ENCODE results near the gene CCDC148.
"Not testable (repeated sequence)": the region's sequence is repeated elsewhere in the genome, so short reads cannot be mapped to it uniquely, and the experiment has no call there.

Gene CCDC148

GRCh38 chr2:158350751-158351465, 105.6 kb downstream of the CCDC148 start:
- not testable (repeated sequence) for DNase-seq

DNA sequence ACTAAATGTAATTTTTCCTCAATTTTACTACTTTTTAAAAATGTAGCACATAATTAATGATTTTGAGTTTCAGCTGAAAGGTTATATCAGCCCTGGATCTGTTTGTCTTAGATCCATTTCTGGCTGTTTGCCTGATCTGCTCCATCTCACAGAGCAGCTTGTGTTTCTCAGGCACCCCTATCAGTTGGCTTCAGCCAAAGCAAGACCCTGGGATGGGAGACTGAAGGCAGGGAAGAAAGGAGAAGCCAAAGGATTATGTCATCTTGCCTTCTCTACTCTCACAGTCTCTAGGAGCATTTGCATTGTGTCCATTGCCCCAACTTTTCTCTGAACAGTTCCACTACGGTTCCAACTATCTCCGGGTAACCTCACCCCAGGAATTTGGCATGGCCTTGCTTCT, 110.5 kb downstream of the CCDC148 start:
- DNase-seq, result no peak

GRCh38 chr2:158339513-158339912, 117.0 kb downstream of the CCDC148 start:
- DNase-seq, result no peak

GRCh38 chr2:158337018-158337417, 119.5 kb downstream of the CCDC148 start:
- DNase-seq, result no peak

- DNase-seq, result not testable (repeated sequence)
These were observed 124.8 kb downstream of the CCDC148 start for GRCh38 chr2:158331799-158332198.

DNA sequence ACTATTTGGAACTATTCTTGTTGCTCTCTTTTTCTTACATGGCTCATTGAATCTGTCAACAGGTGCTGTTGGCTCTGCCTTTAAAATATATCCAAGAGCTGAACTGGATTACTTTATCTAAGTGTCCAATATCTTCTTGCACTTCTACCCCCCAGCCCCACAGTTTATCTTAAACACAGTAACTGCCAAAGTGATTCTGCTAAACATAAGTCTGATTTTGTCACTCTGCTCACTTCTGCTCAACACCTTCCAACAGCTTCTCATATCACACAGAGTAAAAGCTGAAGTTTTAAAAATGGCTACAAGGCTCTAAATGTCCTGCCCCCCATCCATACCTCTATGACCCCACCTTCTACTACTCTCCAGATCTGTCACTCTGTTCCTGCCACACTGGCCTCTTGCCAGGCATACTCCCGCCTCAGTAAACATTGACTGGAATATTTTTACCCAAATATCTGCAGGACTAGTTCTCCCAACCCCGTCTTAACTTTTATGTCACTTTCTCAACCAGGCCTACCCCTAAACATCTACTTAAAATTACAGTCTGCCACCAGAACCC, 130.7 kb downstream of the CCDC148 start:
- no peak for DNase-seq

DNA sequence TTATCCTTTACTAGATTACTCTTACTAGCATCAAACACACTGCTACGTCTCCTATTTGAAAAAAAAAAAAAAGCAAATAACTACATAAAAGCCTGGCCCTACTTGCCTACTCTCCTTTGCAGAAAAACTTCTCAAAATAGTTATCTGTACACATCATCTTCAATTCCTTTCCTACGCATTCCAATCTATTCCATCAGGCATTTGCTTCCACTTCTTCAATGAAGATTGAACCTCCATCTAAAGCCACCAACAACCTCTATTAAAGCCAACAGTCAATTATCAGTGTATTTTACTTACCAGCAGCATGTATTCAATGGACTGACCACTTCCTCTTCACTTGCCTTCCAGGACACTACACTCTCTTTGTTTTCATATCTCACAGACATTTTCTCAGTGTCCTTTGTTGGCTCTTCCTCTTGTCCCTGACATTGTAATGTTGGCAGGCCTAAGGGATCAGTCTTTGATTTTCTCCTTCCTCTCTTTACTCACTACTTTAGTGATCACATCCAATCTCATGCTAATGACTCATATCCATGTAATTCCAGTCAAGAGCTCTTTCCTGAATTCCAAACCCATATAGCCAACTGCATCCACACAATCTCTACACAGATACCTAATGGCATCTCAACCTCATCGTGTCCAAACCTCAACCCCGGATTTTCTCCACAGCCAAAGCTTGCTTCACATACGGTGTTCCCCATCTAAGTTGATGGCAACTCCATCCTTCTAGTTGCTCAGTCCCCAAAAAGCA, 131.3 kb downstream of the CCDC148 start:
- no peak for DNase-seq

DNA sequence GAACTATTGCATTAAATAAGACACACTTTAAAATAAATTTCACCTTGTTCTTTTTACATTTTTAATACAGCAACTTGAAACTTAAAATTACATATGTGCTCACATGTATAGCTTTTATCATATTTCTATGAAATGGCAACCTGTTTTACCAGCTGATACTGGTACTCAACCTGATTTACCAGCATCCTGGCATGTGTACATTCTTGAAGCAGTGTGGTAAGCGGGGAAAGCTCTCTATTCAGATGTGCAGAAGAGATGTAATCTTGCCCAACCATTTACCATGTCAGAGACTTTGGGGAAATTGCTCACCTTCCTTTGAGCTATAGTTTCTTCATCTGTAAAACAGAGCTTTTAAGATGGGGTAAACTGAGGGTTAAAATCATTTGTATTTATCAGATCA, 133.2 kb downstream of the CCDC148 start:
- DNase-seq, result no peak

GRCh38 chr2:158321264-158321663, 135.3 kb downstream of the CCDC148 start:
- no peak for DNase-seq

GRCh38 chr2:158319269-158319668, 137.3 kb downstream of the CCDC148 start:
- DNase-seq, result no peak

- DNase-seq, result no peak
These were observed 138.9 kb downstream of the CCDC148 start for GRCh38 chr2:158317642-158318041.

DNA sequence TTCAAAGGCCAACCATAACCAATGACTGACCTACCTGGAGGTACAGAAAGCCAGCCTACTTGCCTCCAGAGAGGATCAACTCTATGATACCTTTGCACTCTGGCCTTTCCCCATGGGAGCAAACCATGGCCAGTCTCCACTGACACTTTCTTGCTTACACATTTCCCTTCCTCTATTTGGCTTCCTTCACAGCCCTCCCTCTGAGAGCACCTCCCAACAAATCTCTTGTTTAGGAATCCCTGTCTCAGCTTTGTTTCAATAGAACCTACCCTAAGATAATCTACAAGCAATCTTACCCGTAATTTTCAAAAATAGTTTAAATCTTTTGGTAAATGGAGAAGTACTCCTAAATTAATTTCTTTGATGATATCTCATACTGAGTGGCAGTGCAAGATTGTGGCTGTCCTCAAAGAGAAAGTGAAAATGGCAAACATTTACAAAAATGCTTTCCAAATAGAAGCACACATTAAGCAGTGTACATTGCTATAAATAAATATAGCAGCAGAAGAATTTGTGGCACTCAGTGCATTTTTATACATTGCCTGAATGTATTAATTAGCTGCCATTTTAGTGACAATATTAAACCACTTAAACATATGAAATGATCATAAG, 140.6 kb downstream of the CCDC148 start:
- DNase-seq, result no peak

GRCh38 chr2:158315000-158315399, 141.6 kb downstream of the CCDC148 start:
- no peak for DNase-seq

DNA sequence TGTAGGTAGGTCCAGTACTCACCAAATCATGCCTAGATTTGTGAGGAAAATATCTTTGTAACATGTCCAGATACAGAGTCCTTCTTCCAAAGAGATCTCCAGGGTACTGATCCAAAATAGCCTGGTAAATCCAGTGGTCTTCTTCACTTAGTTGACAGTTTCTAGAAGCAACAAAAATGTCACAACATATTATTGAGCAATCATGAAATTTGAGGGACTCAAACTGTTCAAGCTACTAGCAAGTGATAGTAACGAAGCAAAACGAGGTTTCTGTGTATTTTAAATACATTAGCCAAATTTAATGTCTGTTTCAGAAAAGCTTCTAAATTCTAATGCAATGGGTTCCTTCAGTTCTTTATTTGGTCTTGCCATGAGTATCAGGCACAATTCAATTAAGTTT, 142.8 kb downstream of the CCDC148 start:
- DNase-seq, result no peak

GRCh38 chr2:158312981-158313380, 143.6 kb downstream of the CCDC148 start:
- no peak for DNase-seq

GRCh38 chr2:158310407-158310806, 146.1 kb downstream of the CCDC148 start:
- not testable (repeated sequence) for DNase-seq

DNA sequence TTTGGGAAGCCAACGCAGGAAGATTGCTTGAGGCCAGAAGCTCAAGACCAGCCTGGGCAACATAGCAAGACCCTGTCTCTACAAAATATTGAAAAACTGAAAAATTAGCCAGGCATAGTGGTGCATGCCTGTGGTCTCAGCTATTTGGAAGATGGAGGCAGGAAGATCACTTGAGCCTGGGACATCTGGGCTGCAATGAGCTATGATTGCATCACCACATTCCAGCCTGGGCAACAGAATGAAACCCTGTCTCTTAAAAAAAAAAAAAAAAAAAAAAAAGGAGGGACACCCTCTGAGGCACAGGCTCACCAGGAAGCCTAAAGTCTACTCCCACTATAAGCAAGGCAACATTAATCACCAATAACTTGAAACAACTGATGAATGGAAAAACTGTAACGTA, 151.1 kb downstream of the CCDC148 start:
- no peak for DNase-seq

DNA sequence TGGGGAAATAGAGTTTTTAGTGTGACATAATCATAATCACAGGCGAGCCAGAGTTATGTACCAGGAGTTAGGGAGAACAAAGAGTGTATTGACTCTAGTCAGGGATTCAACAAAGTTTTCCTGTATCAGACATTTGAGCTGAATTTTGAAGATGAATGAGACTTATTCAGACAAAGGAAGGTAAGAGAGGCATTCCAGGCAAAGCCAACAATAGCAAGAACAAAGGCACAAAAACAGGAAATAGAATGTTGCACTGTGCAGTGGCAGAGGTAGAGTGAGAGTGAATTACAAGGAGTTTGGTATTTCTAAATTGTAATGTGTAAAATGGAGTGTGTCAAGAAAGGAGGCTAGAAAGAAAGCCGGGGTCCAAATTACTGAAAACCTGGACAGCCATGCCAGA, 156.2 kb downstream of the CCDC148 start:
- no peak for DNase-seq

DNA sequence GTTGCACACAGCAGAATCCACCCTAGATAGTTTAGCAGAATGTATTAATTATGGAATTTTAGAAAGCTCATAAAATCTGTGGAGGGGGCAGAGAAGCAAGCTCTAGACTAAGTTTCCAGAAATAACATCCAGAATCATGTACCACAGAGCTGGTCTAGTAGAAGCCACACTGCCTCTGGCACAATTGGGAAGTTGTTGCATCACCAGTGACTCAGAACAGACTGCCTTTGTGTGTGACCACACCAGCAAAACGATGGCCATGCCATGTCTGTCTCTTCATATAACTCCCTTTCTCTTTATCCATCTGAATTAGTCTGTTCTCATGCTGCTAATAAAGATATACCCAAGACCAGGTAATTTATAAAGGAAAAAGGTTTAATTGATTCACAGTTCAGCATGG, 158.9 kb downstream of the CCDC148 start:
- DNase-seq, result no peak

GRCh38 chr2:158297120-158297519, 159.4 kb downstream of the CCDC148 start:
- DNase-seq, result no peak

DNA sequence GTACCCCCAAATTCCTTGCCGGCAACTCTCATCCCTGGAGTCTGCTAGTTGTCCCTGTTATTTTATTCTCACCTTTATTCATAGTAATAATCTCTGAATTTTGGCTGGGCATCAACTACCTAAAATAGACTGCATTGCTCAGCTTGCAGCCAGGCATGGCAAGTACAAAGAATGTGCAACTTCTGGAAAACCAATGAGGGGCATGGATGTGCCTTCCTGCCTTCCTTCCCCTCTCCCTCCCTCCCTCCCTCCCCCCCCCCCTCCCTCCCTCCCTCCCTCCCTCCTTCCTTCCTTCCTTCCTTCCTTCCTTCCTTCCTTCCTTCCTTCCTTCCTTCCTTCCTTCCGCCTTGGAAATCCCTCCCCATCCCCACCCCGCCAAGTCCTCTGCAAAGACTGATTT, 162.8 kb downstream of the CCDC148 start:
- no peak for DNase-seq

- DNase-seq, result no peak
These were observed 164.9 kb downstream of the CCDC148 start for GRCh38 chr2:158291544-158292180.

DNA sequence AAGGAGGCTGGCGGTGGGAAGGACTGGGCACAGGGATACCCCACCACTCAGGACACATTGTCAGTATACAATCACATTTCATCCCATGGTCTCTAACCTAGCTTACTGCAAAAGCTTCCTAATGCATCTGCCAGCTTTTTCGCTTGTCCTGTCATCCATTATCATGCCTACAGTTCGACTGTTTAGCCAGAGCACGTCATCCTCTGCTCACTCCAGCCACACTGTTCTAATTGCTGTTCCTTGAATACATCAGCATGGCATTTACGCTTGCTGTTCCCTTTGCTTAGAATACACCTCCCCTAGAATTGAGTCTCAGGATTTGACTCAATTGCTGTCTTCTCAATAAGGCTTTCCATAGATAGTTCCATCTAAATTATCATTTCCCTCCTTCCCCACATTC, 166.3 kb downstream of the CCDC148 start:
- DNase-seq, result no peak
